Testis (tissue), 3 donors: ENCODE measurements around the gene SKI. TPM values are rescaled to one million over a fixed set of nuclear protein-coding genes. Genes with fewer than 3 reads are reported as not detected.
"Not testable (repeated sequence)": the region's sequence is repeated elsewhere in the genome, so short reads cannot be mapped to it uniquely, and the experiment has no call there.

Source experiments
- DNase-seq: peaks from one replicate; pipeline ENCODE4 v3.0.0-alpha.2; 2019
- H3K27ac ChIP-seq, 2 donors: fragments of 200-600 bp; sonication (generic); one replicate each; pipeline ENCODE4 v1.5.1; 2019
- H3K27me3 ChIP-seq: fragments of 200-600 bp; sonication (generic); one replicate; pipeline ENCODE4 v1.5.1; 2019
- H3K36me3 ChIP-seq: fragments of 200-600 bp; sonication (generic); one replicate; pipeline ENCODE4 v1.5.1; 2017; ENCODE audit warnings: low read depth; ENCODE audit errors: missing control alignments
- H3K4me1 ChIP-seq: fragments of 200-600 bp; sonication (generic); one replicate; pipeline ENCODE4 v1.5.1; 2019
- H3K4me3 ChIP-seq, 2 donors: fragments of 200-600 bp; sonication (generic); one replicate each; pipeline ENCODE4 v1.5.1; 2017 to 2019
- H3K9me3 ChIP-seq: fragments of 200-600 bp; sonication (generic); one replicate; pipeline ENCODE4 v1.5.1; 2017
- CTCF ChIP-seq, 3 experiments: fragments of 450-650 bp in 2 of 3; fragments of 200-600 bp in 1 of 3; sonication (generic) in 1 of 3; IDR thresholded peaks; one replicate each; pipeline ENCODE4 v1.5.1; 2016 to 2019; ENCODE audit warnings: antibody characterized with exemption in 3 of 3, mild to moderate bottlenecking in 2 of 3, moderate library complexity in 1 of 3
- POLR2A ChIP-seq: fragments of 450-650 bp; IDR thresholded peaks from one replicate; pipeline ENCODE4 v1.6.1; 2017; ENCODE audit warnings: antibody characterized with exemption, mild to moderate bottlenecking, moderate library complexity
- WGBS, 2 donors: methylation state at CpG; one replicate each; pipeline ENCODE4 v1.1.5; 2018; 5-methylcytosine and 5-hydroxymethylcytosine counted together
- intact Hi-C: fragments of 100-400 bp; cut with DNase I; formaldehyde crosslinking; loops from one replicate; pipeline ENCODE4 v1.15.1; 2023; ENCODE audit warnings: low total_unique reads
- polyA plus RNA-seq: library from polyadenylated mRNA; stranded (reverse); fragments of 350-450 nt; fragmentation: Illumina TruSeq; extraction: RNeasy Lipid Tissue Mini Kit (QIAGEN cat#74804); gene quantifications from one replicate; pipeline ENCODE4 v1.2.3, GENCODE V29; 2014; ENCODE audit warnings: low read depth, low replicate concordance; ENCODE audit not compliant: insufficient read depth
- total RNA-seq, 2 donors: library from RNA; depleted of rRNA; stranded (reverse); fragments of >200 nt; gene quantifications; one replicate each; pipeline ENCODE4 v1.2.3, GENCODE V29; 2016

SKI gene
- total and polyA plus RNA-seq, 3 donors from 2014 or later: 40.2 to 87.1 (median 85.7) TPM

GRCh38 chr1:2240270-2241156 lies 12.4 kb downstream of the SKI start:
- no peak overlapping the region for H3K4me3 ChIP-seq
- no peaks in the 10 kb centered on the region for H3K27me3 ChIP-seq
- peak overlapping the region; percentile 7 to 21 for H3K27ac ChIP-seq
- no peaks in the 10 kb centered on the region for H3K9me3 ChIP-seq
- 58 to 70% methylated on average over 14 to 30 of the region's 30 CpGs for WGBS, 2 donors
- H3K36me3 ChIP-seq: no peaks in the 10 kb centered on the region
- TF ChIP-seq POLR2A (no peak), CTCF (IDR thresholded peaks at IDR 0.05) (no peak)
- peak; percentile 89 for DNase-seq
- intact Hi-C loops: loop anchor here (10.0 kb wide), 1 partner anchor 566 kb away; no protein-coding TSS in a partner anchor
- H3K4me1 ChIP-seq: peaks cover 55% of the 10 kb centered on the region

- DNase-seq: no peak
- H3K9me3 ChIP-seq: no peaks in the 10 kb centered on the region
- no peaks in the 10 kb centered on the region for H3K36me3 ChIP-seq
- peaks cover 48% of the 10 kb centered on the region for H3K4me1 ChIP-seq
- TF ChIP-seq CTCF (IDR thresholded peaks at IDR 0.05): no peak
- H3K27me3 ChIP-seq: no peaks in the 10 kb centered on the region
- intact Hi-C loops: loop anchor here (10.0 kb wide), 1 partner anchor 567 kb away; no protein-coding TSS in a partner anchor
- 58 to 80% methylated on average over 7 to 13 of the region's 13 CpGs for WGBS, 2 donors
- no peak overlapping the region for H3K4me3 ChIP-seq
- H3K27ac ChIP-seq: no peak overlapping the region
Observed at GRCh38 chr1:2241820-2242219, 13.7 kb downstream of the SKI start.

- DNase-seq: no peak
- WGBS, 2 donors: 79 to 84% methylated on average over 27 to 33 of the region's 33 CpGs
- H3K9me3 ChIP-seq: no peaks in the 10 kb centered on the region
- intact Hi-C loops: loop anchor here (10.0 kb wide), 1 partner anchor 568 kb away; no protein-coding TSS in a partner anchor
- H3K27me3 ChIP-seq: no peaks in the 10 kb centered on the region
- no peak for TF ChIP-seq POLR2A
- TF ChIP-seq CTCF (IDR thresholded peaks at IDR 0.05): no peak
- H3K27ac ChIP-seq: no peak overlapping the region
- H3K36me3 ChIP-seq: no peaks in the 10 kb centered on the region
- no peak overlapping the region for H3K4me3 ChIP-seq
- peaks cover 43% of the 10 kb centered on the region for H3K4me1 ChIP-seq
Observed at GRCh38 chr1:2242814-2243725, 15.0 kb downstream of the SKI start.

GRCh38 chr1:2247045-2247394 lies 18.9 kb downstream of the SKI start:
- H3K36me3 ChIP-seq, H3K9me3 ChIP-seq, DNase-seq, H3K4me3 ChIP-seq, H3K27me3 ChIP-seq, H3K27ac ChIP-seq: not testable (repeated sequence)
- H3K4me1 ChIP-seq: peaks cover 46% of the 10 kb centered on the region
- 84 to 86% methylated on average over 6 to 7 of the region's 7 CpGs for WGBS, 2 donors
- intact Hi-C loops: loop anchor here (10.0 kb wide), 1 partner anchor 572 kb away; no protein-coding TSS in a partner anchor

- Histone ChIP-seq H3K27ac (no peak overlapping the region), H3K36me3 (no peaks in the 10 kb centered on the region), H3K4me1 (peaks cover 48% of the 10 kb centered on the region), H3K27me3 (no peaks in the 10 kb centered on the region), H3K9me3 (no peaks in the 10 kb centered on the region), H3K4me3 (no peak overlapping the region)
- DNase-seq: no peak
- intact Hi-C loops: loop anchor here (10.0 kb wide), 1 partner anchor 573 kb away; no protein-coding TSS in a partner anchor
- TF ChIP-seq POLR2A (no peak), CTCF (IDR thresholded peaks at IDR 0.05) (no peak)
- WGBS, 2 donors: 62 to 82% methylated on average over 14 to 18 of the region's 18 CpGs
Observed at GRCh38 chr1:2247760-2248126, 19.6 kb downstream of the SKI start.
